A673 (cell line): ENCODE data around the gene NOA1.

Source experiments
- CTCF ChIP-seq: fragments of 300-800, 200-600 bp; sonication (generic); conservative IDR thresholded peaks from 2 replicates; pipeline ENCODE4 v1.5.1; 2017; ENCODE audit warnings: low read depth, mild to moderate bottlenecking, antibody characterized with exemption, low read length, moderate library complexity, mixed read lengths
- EZH2 ChIP-seq: fragments of 200-600 bp; sonication (generic); IDR thresholded peaks from 2 replicates; pipeline ENCODE4 v1.6.1; 2017; ENCODE audit warnings: borderline replicate concordance, low read depth, mild to moderate bottlenecking, mixed read lengths, antibody characterized with exemption, low read length; ENCODE audit not compliant: poor library complexity, severe bottlenecking

DNA sequence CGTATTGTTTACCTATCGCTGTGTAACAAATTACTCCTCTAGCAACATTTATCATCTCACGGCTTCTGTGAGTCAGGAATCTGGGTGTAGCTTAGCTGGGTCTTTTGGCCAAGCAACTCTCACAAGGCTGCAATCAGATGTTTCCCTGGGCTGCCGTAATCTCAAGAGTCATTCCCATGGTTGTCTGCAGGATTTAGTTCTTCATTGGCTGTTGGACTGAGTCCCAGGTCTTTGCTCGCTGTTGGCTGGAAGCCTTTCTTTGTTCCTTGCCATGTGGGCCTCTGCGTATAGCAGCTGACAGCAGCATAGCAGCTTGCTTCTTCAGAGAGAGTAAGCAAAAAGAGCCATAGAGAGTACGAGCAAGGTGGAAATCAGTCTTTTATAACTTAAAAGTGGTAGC is 18.1 kb upstream of the NOA1 start:
- TF ChIP-seq CTCF: no peak
- TF ChIP-seq EZH2: no peak
